ENCODE measurements around the gene NPY1R. TPM values are rescaled to one million over a fixed set of nuclear protein-coding genes. Genes with fewer than 3 reads are reported as not detected.
A peak's percentile ranks its signal among the peaks of the same experiment; 100 is the strongest.

The NPY1R gene
- 1 to 10 TPM; 4.9 to 6.6 TPM for total RNA-seq
- long read RNA-seq, partial matches to known transcripts = 0 of 5 reads
- long read RNA-seq, other reads (novel, unspliced or antisense) = 3 of 5 reads

GRCh38 chr4:163332526-163333406 lies at the start of gene NPY1R:
NPY1R (minus strand) TSS chr4:163332596; CDS start chr4:163326554, 6,042 bp downstream.
- intact Hi-C loops (cut with DNase I, micrococcal nuclease) = loop anchor here in 1 of 2 donors (5.0 kb wide), 1 partner anchor 835 kb away; no protein-coding TSS in a partner anchor
- ATAC-seq = peak; percentile 90
- DNase-seq = peak; percentile 70 to 80

- peak; percentile 74 for ATAC-seq
- DNase-seq = peak; percentile 21 to 49
- intact Hi-C loops (cut with DNase I, micrococcal nuclease) = no loop called here
Observed at GRCh38 chr4:163380703-163381102, 48.3 kb upstream of the NPY1R start.

GRCh38 chr4:163378661-163379060 lies 46.3 kb upstream of the NPY1R start:
- DNase-seq (no peak), ATAC-seq (no peak)
- intact Hi-C loops (cut with DNase I, micrococcal nuclease) = no loop called here

GRCh38 chr4:163372029-163372428 lies 39.6 kb upstream of the NPY1R start:
- ATAC-seq = no peak
- no peak for DNase-seq
- intact Hi-C loops (cut with DNase I, micrococcal nuclease) = no loop called here

- intact Hi-C loops (cut with DNase I, micrococcal nuclease) = no loop called here
- peak; percentile 17 to 51 for DNase-seq
- peak; percentile 98 for ATAC-seq
Observed at GRCh38 chr4:163367651-163368050, 35.3 kb upstream of the NPY1R start.

- no peak for ATAC-seq
- intact Hi-C loops (cut with DNase I, micrococcal nuclease) = no loop called here
- no peak for DNase-seq
Observed at GRCh38 chr4:163356104-163356503, 23.7 kb upstream of the NPY1R start.

- ATAC-seq (no peak), DNase-seq (no peak)
- intact Hi-C loops (cut with DNase I, micrococcal nuclease) = no loop called here
Observed at GRCh38 chr4:163353054-163353453, 20.7 kb upstream of the NPY1R start.

- intact Hi-C loops (cut with DNase I, micrococcal nuclease) = no loop called here
- ATAC-seq (peak; percentile 83), DNase-seq (no peak)
Observed at GRCh38 chr4:163350672-163351071, 18.3 kb upstream of the NPY1R start.

- DNase-seq (peak in 1 of 2 donors; percentile 8), ATAC-seq (peak; percentile 58)
- intact Hi-C loops (cut with DNase I, micrococcal nuclease) = no loop called here
Observed at GRCh38 chr4:163344147-163345125, 12.0 kb upstream of the NPY1R start.

GRCh38 chr4:163343604-163344146 lies 11.3 kb upstream of the NPY1R start, which contains the start of gene NPY5R:
NPY5R (plus strand) TSS chr4:163343892; CDS start chr4:163350274, 6,382 bp downstream.
- DNase-seq = no peak
- intact Hi-C loops (cut with DNase I, micrococcal nuclease) = no loop called here
- ATAC-seq = peak; percentile 79

GRCh38 chr4:163335384-163335783 lies 3.0 kb upstream of the NPY1R start:
- ATAC-seq (no peak), DNase-seq (no peak)
- intact Hi-C loops (cut with DNase I, micrococcal nuclease) = no loop called here

- peak; percentile 26 to 32 for DNase-seq
- ATAC-seq = peak; percentile 56
- intact Hi-C loops (cut with DNase I, micrococcal nuclease) = loop anchor here in 1 of 2 donors (5.0 kb wide), 1 partner anchor 835 kb away; no protein-coding TSS in a partner anchor
Observed at GRCh38 chr4:163331629-163332376, 593 bp downstream of the NPY1R start.

GRCh38 chr4:163330916-163331628 lies 1.3 kb downstream of the NPY1R start:
- ATAC-seq (peak; percentile 72), DNase-seq (peak; percentile 18 to 33)
- intact Hi-C loops (cut with DNase I, micrococcal nuclease) = loop anchor here in 1 of 2 donors (5.0 kb wide), 1 partner anchor 834 kb away; no protein-coding TSS in a partner anchor

- ATAC-seq (no peak), DNase-seq (no peak)
- intact Hi-C loops (cut with DNase I, micrococcal nuclease) = no loop called here
Observed at GRCh38 chr4:163317110-163317509, 15.3 kb downstream of the NPY1R start.

- DNase-seq = no peak
- intact Hi-C loops (cut with DNase I, micrococcal nuclease) = no loop called here
- ATAC-seq = no peak
Observed at GRCh38 chr4:163309466-163309865, 22.9 kb downstream of the NPY1R start.

- DNase-seq (no peak), ATAC-seq (no peak)
- intact Hi-C loops (cut with DNase I, micrococcal nuclease) = no loop called here
Observed at GRCh38 chr4:163303069-163303468, 29.3 kb downstream of the NPY1R start.

GRCh38 chr4:163300445-163300844 lies 32.0 kb downstream of the NPY1R start:
- intact Hi-C loops (cut with DNase I, micrococcal nuclease) = no loop called here
- ATAC-seq = no peak
- no peak for DNase-seq

Data from left colon (tissue), 2 donors.